Skin of body (tissue), 2 donors: ENCODE data around the gene CD2BP2. TPM values are rescaled to one million over a fixed set of nuclear protein-coding genes. Genes with fewer than 3 reads are reported as not detected.
"Not testable (repeated sequence)": the region's sequence is repeated elsewhere in the genome, so short reads cannot be mapped to it uniquely, and the experiment has no call there.

ENCODE experiments used
- DNase-seq: peaks from one replicate; lab custom pipeline; 2025; lab: John Stamatoyannopoulos, UW
- total RNA-seq: library from RNA; depleted of rRNA; stranded (reverse); fragments of >200 nt; gene quantifications from one replicate; pipeline ENCODE4 v1.2.3, GENCODE V29; 2014

The CD2BP2 gene
- 17.0 TPM for total RNA-seq

DNA sequence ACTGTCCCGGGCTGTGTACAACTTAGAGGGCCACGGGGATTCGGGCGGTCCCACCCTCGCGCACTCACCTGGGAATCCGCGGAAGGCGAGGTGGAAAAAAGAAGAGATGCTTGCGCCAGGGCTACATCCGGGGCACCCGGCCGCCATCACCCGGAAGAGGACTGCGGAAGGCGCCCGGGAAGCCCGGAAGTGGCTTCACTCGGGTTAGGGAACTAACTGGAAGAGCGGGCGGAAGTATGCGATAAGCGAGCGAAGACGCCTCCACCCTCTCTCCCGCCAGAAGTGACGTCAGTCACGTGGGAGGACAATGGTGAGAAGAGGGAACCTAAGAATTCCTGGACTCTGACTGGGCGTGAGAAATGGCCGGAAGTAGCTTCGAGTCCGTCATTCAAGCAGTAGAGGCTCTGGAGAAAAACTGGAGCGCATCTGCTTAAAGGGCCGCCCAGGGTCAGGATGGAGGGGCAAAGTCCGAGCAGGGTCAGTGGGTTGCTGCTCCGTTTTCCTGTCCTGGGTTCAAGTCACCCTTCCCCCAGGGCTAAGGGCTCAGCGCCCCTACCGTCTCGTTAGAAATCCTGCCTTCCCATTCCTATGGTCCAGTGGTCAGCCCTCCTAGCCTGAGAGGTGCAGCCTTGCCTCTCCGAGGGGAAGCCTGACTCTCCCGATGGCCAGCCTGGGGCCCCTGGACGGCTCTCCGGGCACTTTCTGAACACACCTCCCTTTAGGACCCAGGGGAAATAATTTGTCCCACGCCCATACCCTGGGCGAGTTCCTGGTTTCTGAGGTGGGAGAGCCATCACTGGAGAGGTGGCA is at the start of gene CD2BP2:
Gene CD2BP2 (minus strand): TSS at position 165 of the 810 bp plus-strand sequence. CDS start 627 bp downstream, outside the sequence.
- DNase-seq: peak; percentile 98

DNA sequence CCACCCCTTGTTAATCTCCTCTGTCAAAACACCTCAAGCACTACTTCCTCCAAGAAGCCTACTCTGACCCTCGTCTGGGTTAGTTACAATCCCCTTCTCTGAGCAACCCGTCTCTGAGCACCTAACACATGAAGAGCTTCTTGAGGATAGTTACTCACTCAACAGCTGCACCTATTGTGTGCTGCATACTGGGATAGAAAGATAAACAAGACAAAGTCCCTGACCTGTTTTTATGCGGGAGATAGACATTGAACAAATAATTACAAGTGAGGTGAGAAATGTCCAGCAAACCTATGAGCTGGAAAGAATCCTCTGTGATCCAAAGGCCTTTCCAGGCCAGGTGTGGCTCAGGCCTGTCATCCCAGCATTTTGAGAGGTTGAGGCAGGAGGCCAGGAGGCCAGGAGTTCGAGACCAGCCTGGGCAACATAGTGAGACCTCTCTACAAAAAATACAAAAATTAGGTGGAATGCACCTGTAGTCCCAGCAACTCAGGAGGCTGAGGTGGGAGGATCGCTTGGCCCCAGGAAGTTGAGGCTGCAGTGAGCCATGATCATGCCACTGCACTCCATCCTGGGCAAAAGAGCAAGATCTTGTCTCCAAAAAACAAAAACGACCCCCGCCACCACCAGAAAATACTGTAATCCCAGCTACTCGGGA is 46.8 kb upstream of the CD2BP2 start:
- no peak for DNase-seq

DNA sequence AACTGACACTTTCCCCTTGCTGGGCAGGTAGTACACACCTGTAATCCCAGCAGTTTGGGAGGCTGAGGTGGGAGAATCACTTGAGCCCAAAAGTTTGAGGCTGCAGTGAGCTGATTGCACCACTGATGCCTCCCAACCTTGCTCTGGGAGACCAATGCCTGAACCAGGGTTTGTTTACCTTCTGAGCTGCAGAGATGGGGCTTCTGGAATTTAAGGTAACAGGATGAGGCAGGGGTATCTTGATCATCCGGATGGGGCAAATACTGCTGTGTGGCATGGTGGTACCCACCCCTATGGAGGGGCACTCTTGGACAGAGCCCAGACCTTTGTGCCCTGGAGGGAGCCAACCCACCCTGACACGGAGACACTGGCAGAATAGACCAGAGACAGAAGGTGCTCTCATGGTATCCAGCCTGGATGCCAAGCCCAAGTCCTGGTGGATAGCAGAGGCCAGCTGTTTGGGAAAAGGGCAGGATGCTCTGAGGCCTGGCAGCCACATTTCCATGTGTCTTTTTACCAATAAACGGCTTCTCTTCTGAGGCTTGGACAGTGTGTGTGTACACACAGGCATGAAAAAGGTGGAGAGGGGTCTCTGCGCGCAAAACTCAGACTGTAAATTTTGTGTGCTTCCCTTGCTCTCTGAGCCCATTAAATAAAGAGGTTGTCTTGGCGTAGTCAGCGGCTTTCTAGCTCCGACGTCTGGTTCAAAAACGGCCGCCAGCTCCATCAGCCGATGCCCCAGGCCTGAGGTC is 44.5 kb upstream of the CD2BP2 start:
- no peak for DNase-seq

DNA sequence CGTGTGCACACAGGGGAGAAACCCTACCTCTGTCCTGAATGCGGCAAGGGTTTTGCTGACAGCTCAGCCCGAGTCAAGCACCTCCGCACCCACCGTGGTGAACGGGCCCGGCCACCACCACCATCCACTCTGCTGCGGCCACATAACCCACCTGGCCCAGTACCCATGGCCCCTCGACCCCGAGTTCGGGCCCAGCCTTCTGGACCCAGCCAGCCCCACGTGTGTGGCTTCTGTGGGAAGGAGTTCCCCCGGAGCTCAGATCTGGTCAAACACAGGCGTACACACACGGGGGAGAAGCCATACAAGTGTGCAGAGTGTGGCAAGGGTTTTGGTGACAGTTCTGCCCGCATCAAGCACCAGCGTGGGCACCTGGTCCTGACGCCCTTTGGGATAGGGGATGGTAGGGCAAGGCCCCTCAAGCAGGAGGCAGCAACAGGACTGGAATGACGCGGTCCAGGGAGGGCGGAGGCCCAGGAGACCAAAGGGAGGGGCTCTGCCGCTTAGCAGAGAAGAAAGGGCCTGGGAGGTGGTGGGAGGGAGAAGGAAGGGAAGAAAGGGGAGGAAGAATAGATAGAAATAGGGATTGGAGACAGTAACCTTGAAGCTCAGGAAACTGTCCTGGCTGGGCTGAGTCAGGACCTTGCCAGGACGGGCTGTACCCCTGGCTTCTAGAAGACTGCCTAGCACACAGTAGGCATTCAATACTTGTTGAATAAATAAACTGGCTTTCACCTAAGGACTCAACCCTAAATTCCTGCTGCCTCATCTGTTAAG is 43.7 kb upstream of the CD2BP2 start:
- no peak for DNase-seq

DNA sequence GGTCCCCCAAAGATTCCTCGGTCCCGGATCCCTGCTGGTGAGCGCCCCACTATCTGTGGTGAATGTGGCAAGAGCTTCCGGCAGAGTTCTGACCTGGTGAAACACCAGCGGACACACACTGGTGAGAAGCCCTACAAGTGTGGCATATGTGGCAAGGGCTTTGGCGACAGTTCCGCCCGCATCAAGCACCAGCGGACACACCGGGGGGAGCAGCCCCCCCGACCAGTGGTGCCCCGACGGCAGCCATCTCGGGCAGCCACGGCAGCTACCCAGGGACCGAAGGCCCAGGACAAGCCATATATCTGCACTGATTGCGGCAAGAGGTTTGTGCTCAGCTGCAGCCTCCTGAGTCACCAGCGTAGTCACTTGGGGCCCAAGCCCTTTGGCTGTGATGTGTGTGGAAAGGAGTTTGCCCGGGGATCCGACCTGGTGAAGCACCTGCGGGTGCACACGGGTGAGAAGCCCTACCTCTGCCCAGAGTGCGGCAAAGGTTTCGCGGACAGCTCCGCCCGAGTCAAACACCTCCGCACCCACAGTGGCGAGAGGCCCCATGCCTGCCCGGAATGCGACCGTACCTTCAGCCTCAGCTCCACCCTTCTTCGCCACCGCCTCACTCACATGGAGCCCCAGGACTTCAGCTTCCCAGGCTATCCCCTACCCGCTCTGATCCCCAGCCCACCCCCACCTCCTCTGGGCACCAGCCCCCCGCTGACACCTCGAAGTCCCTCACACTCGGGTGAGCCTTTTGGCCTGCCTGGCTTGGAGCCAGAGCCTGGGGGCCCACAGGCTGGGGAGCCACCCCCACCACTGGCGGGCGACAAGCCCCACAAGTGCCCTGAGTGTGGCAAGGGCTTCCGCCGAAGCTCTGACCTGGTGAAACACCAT is 42.9 kb upstream of the CD2BP2 start:
- no peak for DNase-seq

DNA sequence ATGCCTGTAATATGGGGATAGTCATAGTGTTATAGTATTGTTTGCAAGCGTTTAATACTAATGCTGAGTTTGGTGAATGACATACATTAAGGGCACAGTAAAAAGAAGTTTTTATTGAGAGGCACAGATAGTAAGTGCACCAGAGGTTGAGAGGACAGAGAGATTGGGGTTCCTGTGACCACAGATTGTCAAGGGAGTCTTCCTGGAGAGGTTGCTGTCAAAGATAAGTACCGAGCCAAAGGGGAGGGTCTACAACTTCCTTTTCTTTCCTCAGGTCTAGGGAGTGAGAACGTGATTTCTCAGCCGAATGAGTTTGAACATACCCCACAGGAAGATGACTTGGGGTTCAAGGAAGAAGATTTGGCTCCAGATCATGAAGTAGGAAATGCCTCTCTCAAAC is 41.9 kb upstream of the CD2BP2 start:
- DNase-seq: no peak

DNA sequence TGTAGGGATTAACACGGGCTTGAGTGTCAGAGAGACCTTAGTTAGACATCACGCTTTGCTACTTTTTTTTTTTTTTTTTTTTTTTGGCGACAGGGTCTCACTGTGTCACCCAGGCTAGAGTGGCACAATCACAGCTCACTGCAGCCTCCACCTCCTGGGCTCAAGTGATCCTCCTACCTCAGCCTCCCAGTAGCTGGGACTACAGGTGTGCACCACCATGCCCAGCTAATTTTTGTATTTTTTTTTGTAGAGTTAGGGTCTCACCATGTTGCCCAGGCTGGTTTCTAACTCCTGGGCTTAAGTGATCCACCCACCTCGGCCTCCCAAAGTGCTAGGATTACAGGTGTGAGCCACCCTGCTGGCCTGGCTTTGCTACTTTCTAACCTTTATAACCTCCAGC is 41.5 kb upstream of the CD2BP2 start:
- DNase-seq: not testable (repeated sequence)

DNA sequence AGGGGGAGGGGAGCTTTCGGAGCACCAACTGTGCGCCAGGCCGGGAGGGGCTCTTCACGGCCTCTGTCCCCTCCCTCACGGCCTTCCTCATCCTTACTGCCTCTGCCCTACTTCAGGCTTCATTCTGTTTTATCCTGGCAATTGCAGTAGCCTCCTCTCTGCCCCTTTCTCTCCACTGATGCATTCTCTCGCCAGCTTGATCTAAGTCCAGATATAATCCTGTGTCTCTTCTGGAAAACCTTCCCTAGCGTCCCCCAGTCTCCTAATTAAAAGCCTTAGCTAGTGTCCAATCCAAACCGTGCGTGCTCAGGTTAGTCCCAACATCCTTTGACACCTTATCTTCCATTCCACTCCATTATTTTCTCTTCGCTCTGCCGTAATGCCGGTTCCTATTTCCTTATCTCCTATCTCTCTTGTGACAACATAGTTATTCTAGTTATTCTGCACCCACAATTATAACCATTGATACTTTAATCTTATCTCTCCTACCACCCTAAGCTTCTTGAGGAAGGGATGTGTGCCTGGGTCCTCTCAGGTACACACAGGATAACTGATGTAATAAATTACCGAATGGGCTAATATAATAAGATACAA is 41.0 kb upstream of the CD2BP2 start:
- DNase-seq: no peak

DNA sequence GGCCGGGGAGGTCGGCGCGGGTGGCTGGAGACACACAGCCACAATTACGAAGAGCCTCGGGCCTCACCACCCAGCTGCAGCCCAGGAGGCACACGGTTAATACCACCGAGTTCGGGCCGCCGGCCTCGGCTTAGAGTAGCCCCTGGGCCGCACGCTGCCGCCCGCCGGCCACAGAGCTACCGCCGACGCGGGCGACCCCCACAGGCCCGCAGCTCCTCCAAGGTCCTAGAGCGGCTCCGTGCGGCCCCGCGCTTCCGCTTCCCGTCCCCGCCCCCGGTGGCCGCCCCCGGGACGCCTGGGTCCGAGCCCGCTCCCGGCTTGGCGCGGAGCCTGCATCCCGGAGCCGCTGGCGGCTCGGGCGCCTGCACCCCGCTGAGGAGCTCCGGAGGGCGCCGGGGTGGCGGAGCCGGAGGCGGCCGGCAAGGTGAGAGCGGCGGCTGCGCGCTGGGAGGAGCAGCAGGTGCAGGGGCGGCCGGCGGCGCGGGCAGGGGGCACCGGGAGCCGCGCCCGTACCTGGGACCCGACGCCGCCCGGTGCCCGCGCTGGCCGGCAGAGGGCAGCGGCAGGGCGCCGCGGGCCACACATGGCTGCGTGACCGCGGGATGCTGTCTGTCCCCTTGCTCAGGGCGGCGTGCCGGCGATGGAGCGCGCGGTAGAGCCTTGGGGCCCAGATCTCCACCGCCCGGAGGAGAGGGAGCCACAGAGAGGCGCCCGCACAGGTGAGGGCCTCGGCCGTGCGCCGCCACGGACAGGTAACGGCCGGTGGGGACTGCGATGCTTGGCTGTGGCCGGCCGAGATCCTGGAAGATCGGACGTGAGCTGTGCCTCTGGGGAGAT is 40.3 kb upstream of the CD2BP2 start, which contains the start of gene ZNF48:
Gene ZNF48 (plus strand): TSS at position 266 of the 837 bp plus-strand sequence. CDS start 375 bp downstream, at position 641.
- peak; percentile 87 for DNase-seq

DNA sequence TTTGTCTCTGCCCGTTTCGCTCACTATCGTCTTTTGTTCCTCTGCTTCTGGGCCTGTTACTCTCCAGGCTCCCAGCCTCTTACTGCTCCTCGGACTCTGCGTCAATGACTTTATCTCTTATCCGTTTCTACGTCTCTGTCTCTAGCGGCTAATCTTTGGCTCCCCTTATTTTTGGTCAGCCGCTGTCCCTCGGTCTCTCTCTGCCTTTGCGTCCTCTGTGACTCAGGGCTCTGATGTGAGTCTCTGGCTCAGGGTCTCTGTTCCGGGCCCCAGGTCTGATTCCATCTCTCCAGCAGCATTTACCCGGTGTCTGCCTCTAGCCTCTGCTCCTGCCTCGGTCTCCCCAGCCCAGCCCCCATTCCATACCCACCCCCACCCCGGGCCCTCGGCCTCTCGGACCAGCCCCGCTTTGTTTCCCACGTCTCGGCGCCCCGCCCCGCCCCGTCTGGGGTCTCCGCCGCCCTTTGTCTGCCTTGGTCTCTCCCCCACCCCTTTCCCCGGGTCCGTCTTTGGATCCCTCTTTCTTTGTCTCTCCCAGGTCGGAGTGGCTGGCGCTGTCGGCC is 39.6 kb upstream of the CD2BP2 start:
- DNase-seq: no peak

DNA sequence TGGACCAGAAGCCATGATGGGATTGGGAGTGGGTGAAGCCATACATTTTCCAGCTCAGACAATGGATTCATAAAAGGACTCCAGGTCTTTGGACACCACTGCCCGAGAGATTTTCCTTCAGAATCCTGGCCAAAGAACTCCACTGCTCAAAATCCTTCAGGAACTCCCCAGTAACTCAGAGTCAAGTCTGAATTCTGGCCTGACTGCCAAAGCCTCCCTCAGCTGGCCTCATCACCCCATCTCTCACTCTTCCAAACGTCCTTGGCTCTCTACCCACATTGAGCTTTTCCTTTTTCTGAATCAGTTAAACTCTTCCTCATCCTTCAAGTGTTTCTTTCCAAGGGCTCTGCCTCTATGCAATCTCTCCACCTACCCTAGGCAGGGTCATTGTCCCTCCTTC is 28.4 kb upstream of the CD2BP2 start:
- no peak for DNase-seq

DNA sequence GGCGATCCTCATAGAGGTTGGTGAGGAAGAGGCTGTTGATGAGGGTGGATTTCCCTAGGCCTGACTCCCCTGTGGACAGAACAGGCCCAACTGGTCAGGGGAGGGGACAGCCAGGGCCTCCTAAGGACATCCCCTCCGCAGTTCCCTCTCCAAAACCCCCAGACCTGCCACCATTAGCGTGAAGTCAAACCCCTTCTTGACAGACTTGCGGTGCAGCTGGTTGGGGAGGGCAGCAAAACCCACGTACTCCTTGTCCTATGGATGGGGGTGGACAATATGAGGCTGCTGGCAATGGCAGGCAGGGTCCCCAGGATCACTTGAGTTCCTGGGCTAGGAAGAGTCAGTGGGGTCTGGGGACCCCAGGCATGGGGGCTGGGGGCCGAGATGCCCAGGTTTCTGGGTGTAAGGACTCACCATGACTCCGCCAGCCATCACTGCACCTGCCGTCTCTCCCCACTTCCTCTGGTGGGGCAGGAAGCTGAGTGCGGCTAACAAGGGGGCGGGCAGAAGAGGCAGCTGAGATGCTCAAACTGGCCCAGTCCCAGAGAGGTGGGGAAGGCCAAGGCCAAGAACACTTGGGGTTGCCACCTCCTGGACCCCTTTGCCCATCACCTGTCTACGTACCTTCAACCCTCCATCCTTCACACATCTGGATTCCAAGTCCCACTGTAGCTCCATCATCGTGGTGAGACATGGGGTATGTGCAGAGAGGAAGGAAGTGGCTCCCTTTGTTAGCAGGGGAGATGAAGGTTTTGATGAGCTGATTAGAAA is 27.2 kb upstream of the CD2BP2 start, which contains the start of gene SEPTIN1:
Gene SEPTIN1 (minus strand): TSS at position 451 of the 771 bp plus-strand sequence. CDS start 19 bp downstream, at position 432.
- DNase-seq: no peak

DNA sequence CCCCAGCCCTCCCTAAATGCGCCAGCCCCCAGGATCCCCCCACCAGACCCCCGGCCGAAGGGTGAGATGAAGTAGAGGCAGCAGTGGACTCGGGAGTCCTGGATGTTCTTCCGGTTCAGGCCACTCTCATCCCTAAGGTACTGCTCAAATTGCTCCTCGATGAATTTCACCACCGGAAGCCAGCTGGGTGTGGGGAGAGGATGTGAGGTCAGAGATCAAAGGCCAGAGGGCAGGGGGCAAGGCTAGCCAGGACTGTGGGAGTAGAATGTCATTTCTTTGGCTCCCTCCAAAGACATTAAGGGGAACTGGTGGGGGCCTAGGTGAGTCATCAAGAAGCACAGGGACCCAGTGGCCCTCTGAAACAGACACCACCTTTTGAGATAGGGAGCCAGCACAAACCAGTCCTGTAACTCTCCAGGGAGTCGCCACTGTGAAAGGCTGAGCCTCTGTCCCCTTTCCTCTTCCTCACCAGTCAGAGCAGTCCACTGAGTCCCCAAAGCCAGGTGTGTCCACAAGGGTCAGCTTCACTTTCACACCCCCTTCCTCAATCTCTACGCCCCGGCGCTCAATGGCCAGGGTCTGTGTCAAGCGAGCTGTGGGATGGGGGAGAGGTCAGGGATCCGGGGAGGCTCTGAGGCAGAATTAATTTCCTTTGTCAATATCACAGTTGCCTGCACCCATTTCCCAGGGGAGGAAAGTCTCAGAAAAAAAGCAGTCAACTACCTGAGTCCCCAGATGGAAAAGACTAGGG is 26.4 kb upstream of the CD2BP2 start:
- DNase-seq: no peak

DNA sequence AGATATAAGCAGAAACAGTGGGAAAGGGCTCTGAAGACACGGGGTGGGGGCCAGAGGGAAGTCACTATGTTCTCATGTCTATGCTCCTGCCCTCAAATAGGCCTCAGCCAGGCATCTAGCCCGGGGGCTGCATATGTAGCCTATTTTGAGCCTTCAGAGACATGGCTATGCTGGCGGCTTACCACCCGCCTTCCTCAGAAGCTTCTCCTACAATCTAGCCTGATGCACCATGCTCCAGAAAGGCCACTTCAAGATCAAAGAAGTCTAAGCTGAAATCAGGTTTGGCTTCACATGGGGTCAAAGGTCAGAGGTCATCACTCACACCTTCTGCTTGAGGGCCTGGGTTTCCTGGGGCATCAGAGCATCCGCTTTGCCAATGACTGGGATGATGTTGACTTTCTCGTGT is 25.7 kb upstream of the CD2BP2 start:
- no peak for DNase-seq

DNA sequence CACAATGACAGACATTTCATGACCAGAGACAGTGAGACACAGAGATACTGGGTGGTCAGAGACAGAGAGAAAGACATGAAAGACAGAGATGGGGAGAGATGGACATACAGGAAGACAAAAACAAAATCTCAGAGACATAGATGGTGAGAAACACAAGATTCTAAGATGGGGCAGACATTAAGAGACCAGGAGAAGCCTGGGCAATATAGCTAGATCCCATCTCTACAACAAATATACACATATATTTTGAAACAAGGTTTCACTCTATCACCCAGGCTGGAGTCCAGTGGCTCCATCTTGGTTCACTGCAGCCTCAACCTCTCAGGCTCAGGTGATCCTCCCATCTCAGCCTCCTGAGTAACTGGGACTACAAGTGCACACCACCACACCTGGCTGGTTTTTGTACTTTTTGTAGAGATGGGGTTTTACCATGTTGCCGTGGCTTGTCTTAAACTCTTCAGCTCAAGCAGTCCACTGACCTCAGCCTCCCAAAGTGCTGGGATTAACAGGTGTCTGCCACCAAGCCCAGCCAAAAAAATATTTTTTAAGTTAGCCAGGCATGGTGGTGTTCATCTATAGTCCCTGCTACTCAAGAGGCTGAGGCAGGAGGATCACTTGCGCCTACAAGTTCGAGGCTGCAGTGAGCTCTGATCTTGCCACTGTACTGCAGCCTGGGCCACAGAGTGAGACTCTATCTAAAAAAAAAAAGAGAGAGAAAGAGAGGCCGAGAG is 25.1 kb upstream of the CD2BP2 start:
- DNase-seq: no peak

DNA sequence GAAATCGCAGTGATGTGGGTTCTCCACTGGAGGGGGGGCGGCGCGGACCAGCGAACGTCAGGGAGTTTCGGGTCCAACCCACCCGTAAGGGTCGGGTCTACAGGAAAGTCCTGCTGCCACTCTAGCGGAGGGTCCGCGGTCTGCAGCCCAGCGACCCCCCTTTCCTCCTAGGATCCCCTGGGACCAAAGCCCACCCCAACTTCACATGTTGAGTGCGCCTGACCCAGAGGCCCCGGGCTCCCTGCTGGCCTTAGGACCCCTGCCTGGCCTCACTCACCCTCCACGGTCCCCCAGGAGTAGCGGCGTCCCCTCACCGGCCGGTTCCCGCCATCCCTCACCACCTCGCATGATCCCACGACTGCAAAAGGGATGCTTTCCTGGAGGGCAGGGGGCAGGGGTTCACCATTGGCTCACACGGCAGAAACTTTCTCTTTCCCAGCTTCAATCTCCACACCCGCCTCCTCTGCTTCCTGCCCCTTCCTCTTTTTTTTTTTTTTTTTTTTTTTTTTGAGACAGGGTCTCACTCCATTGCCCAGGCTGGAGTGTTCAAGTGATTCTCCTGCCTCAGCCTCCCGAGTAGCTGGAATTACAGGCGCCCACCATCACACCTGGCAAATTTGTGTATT is 24.2 kb upstream of the CD2BP2 start:
- DNase-seq: no peak
